Choroid plexus epithelial cell (primary cell): ENCODE results near the gene NGEF.

ENCODE experiments used
- DNase-seq: peaks from one replicate; pipeline ENCODE4 v3.0.0-alpha.2; 2010; ENCODE audit warnings: low read depth
- H3K4me3 ChIP-seq: 2 replicates; pipeline ENCODE4 v1.5.1; 2011; ENCODE audit warnings: low read depth, mild to moderate bottlenecking, control low read depth, low read length, moderate library complexity
- TF ChIP-seq, protein P1 (sequence below): conservative IDR thresholded peaks from 2 replicates; pipeline ENCODE4 v1.5.1; 2011; ENCODE audit warnings: low read depth, mild to moderate bottlenecking, control low read depth, inconsistent platforms, low read length, moderate library complexity

NGEF gene

DNA sequence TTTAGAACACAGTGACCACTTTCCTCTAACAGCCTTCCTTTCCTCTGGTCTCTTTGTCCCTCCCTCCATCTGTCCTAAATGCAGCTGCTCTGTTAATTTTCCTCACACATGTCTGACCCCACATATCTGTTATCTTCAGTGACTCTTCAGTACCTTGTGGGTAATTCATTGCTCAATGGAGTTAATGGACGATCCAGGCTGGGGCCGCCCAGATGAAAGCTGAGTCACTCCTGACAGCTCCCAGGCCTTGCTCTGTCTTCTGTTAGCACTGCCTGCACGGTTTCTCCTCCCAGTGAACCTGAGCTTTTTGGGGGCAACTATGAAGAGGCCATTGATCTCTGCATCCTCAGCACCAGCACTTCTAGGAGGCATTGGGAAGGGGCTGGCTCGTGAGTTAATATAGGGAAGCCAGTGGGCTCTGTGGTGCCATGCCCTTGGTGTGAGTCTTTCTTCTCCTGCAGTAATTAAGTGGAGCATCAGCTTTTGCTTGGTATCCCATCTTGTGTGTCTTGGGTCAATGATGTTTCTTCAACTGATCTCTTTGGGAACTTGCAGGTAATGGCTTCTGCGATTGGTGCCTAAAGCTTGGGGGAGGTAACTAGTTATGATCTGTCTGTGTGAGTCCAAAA, 75.7 kb downstream of the NGEF start:
- TF ChIP-seq, protein P1, sequence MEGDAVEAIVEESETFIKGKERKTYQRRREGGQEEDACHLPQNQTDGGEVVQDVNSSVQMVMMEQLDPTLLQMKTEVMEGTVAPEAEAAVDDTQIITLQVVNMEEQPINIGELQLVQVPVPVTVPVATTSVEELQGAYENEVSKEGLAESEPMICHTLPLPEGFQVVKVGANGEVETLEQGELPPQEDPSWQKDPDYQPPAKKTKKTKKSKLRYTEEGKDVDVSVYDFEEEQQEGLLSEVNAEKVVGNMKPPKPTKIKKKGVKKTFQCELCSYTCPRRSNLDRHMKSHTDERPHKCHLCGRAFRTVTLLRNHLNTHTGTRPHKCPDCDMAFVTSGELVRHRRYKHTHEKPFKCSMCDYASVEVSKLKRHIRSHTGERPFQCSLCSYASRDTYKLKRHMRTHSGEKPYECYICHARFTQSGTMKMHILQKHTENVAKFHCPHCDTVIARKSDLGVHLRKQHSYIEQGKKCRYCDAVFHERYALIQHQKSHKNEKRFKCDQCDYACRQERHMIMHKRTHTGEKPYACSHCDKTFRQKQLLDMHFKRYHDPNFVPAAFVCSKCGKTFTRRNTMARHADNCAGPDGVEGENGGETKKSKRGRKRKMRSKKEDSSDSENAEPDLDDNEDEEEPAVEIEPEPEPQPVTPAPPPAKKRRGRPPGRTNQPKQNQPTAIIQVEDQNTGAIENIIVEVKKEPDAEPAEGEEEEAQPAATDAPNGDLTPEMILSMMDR, result no peak
- no peak overlapping the region for H3K4me3 ChIP-seq
- DNase-seq, result peak; percentile 70

DNA sequence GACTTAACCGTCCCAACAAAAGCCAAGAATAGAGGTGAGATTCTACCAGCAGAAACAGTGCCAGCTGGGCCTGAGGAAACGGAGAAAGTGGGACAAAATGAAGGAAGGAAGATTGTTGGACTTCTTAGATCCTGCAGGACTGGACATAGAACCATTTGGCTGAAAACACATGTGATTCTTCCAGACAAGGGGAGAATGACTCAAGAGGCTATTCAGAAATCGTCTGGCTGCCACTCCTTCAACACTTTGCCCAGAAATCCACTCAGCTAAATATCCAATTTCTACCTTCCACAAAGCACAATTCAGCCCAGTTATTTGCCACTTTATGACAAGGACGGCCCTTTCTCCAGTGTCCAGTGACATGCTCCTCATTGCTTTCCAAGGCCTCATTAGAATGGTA, 81.4 kb downstream of the NGEF start:
- TF ChIP-seq, protein P1, result no peak
- no peak overlapping the region for H3K4me3 ChIP-seq
- DNase-seq, result no peak

DNA sequence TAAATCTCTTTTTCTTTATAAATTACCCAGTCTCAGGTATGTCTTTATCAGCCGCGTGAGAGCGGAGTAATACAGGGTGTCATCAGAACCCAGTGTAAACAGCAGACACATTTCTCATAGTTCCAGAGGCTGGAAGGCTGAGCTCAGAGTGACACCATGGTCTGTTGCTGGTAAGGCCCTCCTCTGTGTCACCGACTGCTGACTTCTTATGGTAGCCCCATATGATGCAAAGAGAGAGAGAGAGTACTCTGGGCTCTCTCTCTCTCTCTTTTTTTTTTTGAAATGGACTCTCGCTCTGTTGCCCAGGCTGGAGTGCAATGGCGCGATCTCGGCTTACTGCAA, 83.0 kb downstream of the NGEF start:
- TF ChIP-seq, protein P1, result no peak
- DNase-seq, result no peak
- no peak overlapping the region for H3K4me3 ChIP-seq

DNA sequence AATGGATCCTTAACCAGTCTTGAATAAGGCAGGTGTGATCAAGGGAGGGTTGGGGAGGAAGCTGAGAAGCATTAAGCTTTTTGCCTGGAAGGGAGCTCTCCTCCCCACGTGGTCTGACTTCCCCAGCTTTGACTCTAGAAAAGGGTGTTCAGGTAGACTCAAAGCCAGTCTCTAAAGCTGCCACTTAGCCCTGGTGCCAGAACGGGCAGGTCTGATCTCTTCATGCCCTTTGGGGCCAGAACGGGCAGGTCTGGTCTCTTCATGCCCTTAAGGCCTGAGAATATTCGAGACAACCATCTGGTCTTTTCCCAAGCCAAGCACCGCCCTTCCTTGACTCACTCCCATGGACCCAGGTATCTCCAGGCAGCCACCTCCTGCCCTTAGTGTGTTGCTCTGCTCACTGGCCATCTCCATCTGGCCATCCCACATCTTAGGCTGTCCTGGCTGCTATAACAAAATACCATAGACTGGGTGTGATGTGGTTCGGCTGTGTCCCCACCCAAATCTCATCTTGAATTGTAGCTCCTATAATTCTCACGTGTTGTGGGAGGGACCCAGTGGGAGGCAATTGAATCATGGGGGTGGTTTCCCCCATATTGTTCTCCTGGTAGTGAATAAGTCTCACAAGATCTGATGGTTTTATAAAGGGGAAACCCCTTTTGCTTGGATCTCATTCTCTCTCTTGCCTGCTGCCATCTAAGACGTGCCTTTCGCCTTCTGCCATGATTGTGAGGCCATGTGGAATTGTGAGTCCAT, 83.6 kb downstream of the NGEF start:
- no peak overlapping the region for H3K4me3 ChIP-seq
- TF ChIP-seq, protein P1, result no peak
- no peak for DNase-seq

DNA sequence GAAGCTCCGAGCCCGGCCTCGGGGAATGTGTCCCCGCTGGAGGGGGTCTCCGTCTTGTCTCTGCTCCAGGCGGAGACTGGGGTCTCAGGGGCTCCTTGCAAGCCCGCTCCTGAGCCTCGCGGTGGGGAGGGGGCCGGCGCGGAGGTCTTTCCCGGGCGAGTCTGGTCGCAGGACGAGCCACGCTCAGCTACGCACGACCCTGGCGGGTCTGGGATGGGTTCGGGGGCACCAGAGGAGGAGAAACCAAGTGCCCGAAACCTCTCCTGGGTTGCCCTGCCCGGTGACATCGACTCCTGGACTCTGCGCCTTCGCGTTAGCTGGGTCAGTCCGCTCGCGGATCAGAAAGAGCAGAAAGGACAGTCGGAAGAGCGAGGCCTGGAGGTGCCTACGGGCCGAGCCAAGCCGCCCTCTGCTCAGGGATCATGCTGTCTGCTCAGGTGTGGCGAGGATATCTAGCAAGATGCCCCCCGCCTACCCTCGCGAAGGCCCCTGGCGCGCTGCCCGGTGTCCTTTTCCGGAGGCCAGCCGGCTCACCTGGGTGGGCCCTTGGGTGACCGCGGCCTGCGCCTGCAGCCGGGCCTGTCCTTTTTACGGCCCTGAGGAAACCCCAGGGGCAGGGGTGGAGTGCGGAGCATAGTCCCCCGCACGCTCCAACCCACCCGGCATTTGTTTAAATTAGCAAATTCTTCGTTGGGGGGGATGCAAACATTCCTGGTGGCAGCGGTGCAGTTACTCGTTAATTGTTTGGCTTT, 84.3 kb downstream of the NGEF start:
- TF ChIP-seq, protein P1, result no peak
- H3K4me3 ChIP-seq, result peak overlapping the region; percentile 34

DNA sequence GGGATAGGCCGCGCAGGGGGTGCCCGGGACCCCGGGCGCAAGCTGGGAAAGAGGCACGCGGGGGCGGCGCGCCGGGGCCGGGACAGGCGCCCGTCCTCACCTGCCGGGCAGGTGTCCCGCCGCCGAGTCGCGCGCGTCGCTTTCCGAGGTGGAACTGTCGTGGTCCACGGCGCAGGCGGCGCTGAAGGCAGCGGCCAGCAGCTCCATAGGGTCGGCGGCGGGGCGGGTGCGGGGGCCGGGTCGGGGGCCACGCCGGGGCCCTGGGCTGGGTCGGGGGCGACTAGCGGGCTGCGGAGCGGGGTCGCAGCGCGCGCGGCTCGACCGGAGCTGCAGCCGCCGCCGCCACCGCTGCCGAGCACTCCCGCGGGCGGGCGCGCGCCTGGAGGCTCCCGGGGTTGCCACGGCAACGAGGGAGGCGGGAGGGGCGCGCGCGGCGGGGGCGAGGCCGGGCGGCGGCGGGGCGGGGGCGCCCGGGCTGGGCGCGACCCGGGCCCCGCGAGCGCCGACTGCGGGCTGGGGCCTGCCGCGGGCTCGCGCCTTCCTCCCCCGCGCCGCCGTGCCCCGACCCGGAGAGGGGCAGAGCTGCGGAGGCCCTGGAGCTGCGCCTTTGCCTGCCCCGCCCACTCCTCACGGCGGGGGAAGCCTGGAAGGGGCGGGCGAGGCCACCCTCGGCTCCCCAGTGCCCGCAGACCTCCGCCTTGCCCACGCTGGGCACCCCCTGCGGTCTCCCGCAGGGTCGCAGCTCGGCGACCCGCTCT, 85.1 kb downstream of the NGEF start:
- TF ChIP-seq, protein P1, result no peak
- H3K4me3 ChIP-seq, result peak overlapping the region; percentile 34
- DNase-seq, result no peak

More for the DNA sequence above, 84.3 kb downstream of the NGEF start:
- no peak for DNase-seq
